Fibroblast of lung (primary cell): ENCODE results near the gene TRIM37. TPM values are rescaled to one million over a fixed set of nuclear protein-coding genes. Genes with fewer than 3 reads are reported as not detected.

Source experiments
- DNase-seq, 2 donors: peaks; one replicate each; pipeline versions ENCODE4 v3.0.0 to v3.0.0-alpha.2; 2010; ENCODE audit warnings: low read depth in 2 of 2
- H2AFZ ChIP-seq: 2 replicates; pipeline ENCODE4 v1.5.1; 2012; ENCODE audit warnings: low read length, control low read depth, inconsistent platforms
- H3K27ac ChIP-seq: 2 replicates; pipeline ENCODE4 v1.5.1; 2011; ENCODE audit warnings: low read length, control low read depth; ENCODE audit not compliant: insufficient read depth
- H3K27me3 ChIP-seq: 2 replicates; pipeline ENCODE4 v1.5.1; 2011; ENCODE audit warnings: mild to moderate bottlenecking, low read length; ENCODE audit not compliant: control insufficient read depth, insufficient read depth
- H3K36me3 ChIP-seq: 2 replicates; pipeline ENCODE4 v1.5.1; 2011; ENCODE audit warnings: low read length; ENCODE audit not compliant: control insufficient read depth, insufficient read depth
- H3K4me1 ChIP-seq: 2 replicates; pipeline ENCODE4 v1.5.1; 2011; ENCODE audit warnings: low read length; ENCODE audit not compliant: control insufficient read depth, insufficient read depth; ENCODE audit errors: extremely low read depth
- H3K4me2 ChIP-seq: 2 replicates; pipeline ENCODE4 v1.5.1; 2011; ENCODE audit warnings: low read length, control low read depth; ENCODE audit not compliant: insufficient read depth; ENCODE audit errors: extremely low read depth
- H3K4me3 ChIP-seq, 4 experiments: fragments of 200-600 bp in 1 of 4; sonication (generic) in 1 of 4; replicated peaks in 1 of 4; 2 replicates each; pipeline ENCODE4 v1.5.1; 2011 to 2016; ENCODE audit warnings: low read length in 4 of 4, low read depth in 3 of 4, mild to moderate bottlenecking in 3 of 4, control low read depth in 2 of 4, inconsistent platforms in 1 of 4, mixed read lengths in 1 of 4; ENCODE audit not compliant: insufficient read depth in 1 of 4; ENCODE audit errors: control extremely low read depth in 1 of 4
- H3K79me2 ChIP-seq: 2 replicates; pipeline ENCODE4 v1.5.1; 2012; ENCODE audit warnings: mild to moderate bottlenecking, low read length, inconsistent platforms; ENCODE audit not compliant: control insufficient read depth, insufficient read depth
- H3K9ac ChIP-seq: 2 replicates; pipeline ENCODE4 v1.5.1; 2011; ENCODE audit warnings: mild to moderate bottlenecking, low read length, control low read depth; ENCODE audit not compliant: insufficient read depth
- H3K9me3 ChIP-seq: 2 replicates; pipeline ENCODE4 v1.5.1; 2012; ENCODE audit warnings: low read depth, low read length; ENCODE audit not compliant: control insufficient read depth, insufficient read depth
- H4K20me1 ChIP-seq: 2 replicates; pipeline ENCODE4 v1.5.1; 2011; ENCODE audit warnings: low read length; ENCODE audit not compliant: control insufficient read depth, insufficient read depth; ENCODE audit errors: extremely low read depth
- CTCF ChIP-seq, 2 donors: IDR thresholded peaks in 1 of 2; conservative IDR thresholded peaks in 1 of 2; 1 replicate in 1 of 2; 2 replicates in 1 of 2; pipeline ENCODE4 v1.5.1; 2011 to 2012; ENCODE audit warnings: low read length in 2 of 2, control low read depth in 1 of 2, inconsistent platforms in 1 of 2, low read depth in 1 of 2, mild to moderate bottlenecking in 1 of 2
- EZH2 ChIP-seq: IDR thresholded peaks from 2 replicates; pipeline ENCODE4 v1.5.1; 2012; ENCODE audit warnings: low read length, control low read depth, mild to moderate bottlenecking; ENCODE audit errors: missing control alignments
- polyA plus RNA-seq, 2 donors: library from polyadenylated mRNA; depleted of rRNA in 1 of 2; stranded (reverse) in 1 of 2; unstranded in 1 of 2; fragments of >200 nt; gene quantifications; 2 replicates each; pipeline ENCODE4 v1.2.1, GENCODE V29; 2011 to 2012; ENCODE audit warnings: missing spikeins in 1 of 2
- total RNA-seq: library from RNA; depleted of rRNA; stranded (reverse); fragments of >200 nt; gene quantifications from 2 replicates; pipeline ENCODE4 v1.2.1, GENCODE V29; 2014

TRIM37 gene
- total and polyA plus RNA-seq, 2 donors (not counting 1 experiment from before 2014, with no cell fraction given), result 29.3 to 55.3 TPM

GRCh38 chr17:59084154-59084553, 22.5 kb downstream of the TRIM37 start:
- Histone ChIP-seq H3K27ac (no peak overlapping the region), H3K9ac (no peak overlapping the region), H3K4me2 (no peak overlapping the region), H3K4me1 (no peaks in the 10 kb centered on the region), H4K20me1 (no peaks in the 10 kb centered on the region), H3K36me3 (peaks cover 2% of the 10 kb centered on the region), H3K79me2 (no peaks in the 10 kb centered on the region), H3K27me3 (no peaks in the 10 kb centered on the region), H3K4me3 (no peak overlapping the region), H3K9me3 (no peaks in the 10 kb centered on the region), H2AFZ (no peak overlapping the region)
- no peak for TF ChIP-seq EZH2
- TF ChIP-seq CTCF (conservative IDR thresholded peaks at IDR 0.05 in 1 of 2, IDR thresholded peaks at IDR 0.05 in 1 of 2; ENCODE audit: low read depth in 1 of 2, low read length in 2 of 2), result no peak
- no peak for DNase-seq

- Histone ChIP-seq H3K27ac (no peak overlapping the region), H2AFZ (no peak overlapping the region), H3K9ac (no peak overlapping the region), H3K36me3 (no peaks in the 10 kb centered on the region), H3K4me3 (no peak overlapping the region), H3K4me1 (no peaks in the 10 kb centered on the region), H3K9me3 (no peaks in the 10 kb centered on the region), H4K20me1 (no peaks in the 10 kb centered on the region), H3K27me3 (no peaks in the 10 kb centered on the region), H3K79me2 (no peaks in the 10 kb centered on the region), H3K4me2 (no peak overlapping the region)
- TF ChIP-seq EZH2, result no peak
- no peak for TF ChIP-seq CTCF (conservative IDR thresholded peaks at IDR 0.05 in 1 of 2, IDR thresholded peaks at IDR 0.05 in 1 of 2; ENCODE audit: low read depth in 1 of 2, low read length in 2 of 2)
- DNase-seq, result peak; percentile 28 to 51
Observed at GRCh38 chr17:59074494-59074893, 32.2 kb downstream of the TRIM37 start.

- H3K27ac ChIP-seq, result no peak overlapping the region
Observed at GRCh38 chr17:59073972-59074371, 32.7 kb downstream of the TRIM37 start.

More at GRCh38 chr17:59073972-59074371, 32.7 kb downstream of the TRIM37 start:
- Histone ChIP-seq H2AFZ (no peak overlapping the region), H3K9me3 (no peaks in the 10 kb centered on the region), H3K4me3 (no peak overlapping the region), H3K27me3 (no peaks in the 10 kb centered on the region), H3K9ac (no peak overlapping the region), H3K4me2 (no peak overlapping the region), H3K4me1 (no peaks in the 10 kb centered on the region), H3K79me2 (no peaks in the 10 kb centered on the region), H3K36me3 (no peaks in the 10 kb centered on the region), H4K20me1 (no peaks in the 10 kb centered on the region)
- no peak for DNase-seq
- no peak for TF ChIP-seq EZH2
- no peak for TF ChIP-seq CTCF (conservative IDR thresholded peaks at IDR 0.05 in 1 of 2, IDR thresholded peaks at IDR 0.05 in 1 of 2; ENCODE audit: low read depth in 1 of 2, low read length in 2 of 2)
